22Rv1 (cell line): Measurements from ENCODE around the gene KCNK7.

Experiments
- ZFX ChIP-seq: fragments of 450-650 bp; IDR thresholded peaks from 2 replicates; pipeline ENCODE4 v1.6.1; 2017; ENCODE audit warnings: antibody characterized with exemption, borderline replicate concordance
- TF ChIP-seq, protein P1 (sequence below): fragments of 450-650 bp; IDR thresholded peaks from 2 replicates; pipeline ENCODE4 v1.5.1; 2017; ENCODE audit warnings: mild to moderate bottlenecking

DNA sequence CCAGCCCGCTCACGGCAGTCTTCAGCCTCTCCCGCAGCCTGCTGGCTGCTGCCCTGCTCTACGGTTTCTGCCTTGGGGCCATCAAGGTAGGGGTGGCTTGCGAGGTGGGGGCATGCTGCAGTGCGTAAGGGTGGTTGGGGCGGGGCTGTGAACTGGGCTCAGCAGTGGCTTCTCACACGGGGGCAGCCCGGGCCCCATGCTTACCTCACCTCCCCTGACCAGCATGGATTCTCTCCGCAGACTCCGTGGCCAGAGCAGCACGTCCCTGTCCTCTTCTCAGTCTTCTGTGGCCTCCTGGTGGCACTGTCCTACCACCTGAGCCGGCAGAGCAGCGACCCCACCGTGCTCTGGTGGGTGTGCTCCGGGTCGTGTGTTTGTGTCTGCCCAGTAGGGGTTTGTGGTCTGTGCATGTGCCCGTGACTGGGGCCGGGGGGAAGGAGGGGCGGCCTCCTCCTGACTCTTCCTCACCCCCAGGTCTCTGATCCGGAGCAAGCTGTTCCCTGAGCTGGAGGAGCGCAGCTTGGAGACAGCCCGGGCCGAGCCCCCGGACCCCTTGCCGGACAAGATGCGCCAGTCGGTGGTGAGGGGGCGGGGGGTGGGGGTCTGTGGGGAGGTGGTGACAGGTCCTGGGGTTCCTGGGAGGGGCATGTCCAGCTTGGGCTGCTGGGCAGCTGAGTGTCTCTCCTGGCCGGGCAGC, 29.5 kb upstream of the KCNK7 start:
- TF ChIP-seq, protein P1, sequence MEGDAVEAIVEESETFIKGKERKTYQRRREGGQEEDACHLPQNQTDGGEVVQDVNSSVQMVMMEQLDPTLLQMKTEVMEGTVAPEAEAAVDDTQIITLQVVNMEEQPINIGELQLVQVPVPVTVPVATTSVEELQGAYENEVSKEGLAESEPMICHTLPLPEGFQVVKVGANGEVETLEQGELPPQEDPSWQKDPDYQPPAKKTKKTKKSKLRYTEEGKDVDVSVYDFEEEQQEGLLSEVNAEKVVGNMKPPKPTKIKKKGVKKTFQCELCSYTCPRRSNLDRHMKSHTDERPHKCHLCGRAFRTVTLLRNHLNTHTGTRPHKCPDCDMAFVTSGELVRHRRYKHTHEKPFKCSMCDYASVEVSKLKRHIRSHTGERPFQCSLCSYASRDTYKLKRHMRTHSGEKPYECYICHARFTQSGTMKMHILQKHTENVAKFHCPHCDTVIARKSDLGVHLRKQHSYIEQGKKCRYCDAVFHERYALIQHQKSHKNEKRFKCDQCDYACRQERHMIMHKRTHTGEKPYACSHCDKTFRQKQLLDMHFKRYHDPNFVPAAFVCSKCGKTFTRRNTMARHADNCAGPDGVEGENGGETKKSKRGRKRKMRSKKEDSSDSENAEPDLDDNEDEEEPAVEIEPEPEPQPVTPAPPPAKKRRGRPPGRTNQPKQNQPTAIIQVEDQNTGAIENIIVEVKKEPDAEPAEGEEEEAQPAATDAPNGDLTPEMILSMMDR = no peak
- no peak for TF ChIP-seq ZFX
